ELF-1 (cell line): ENCODE data around the gene MARK3.

ENCODE experiments used
- DNase-seq: peaks from one replicate; pipeline ENCODE4 v3.0.0-alpha.2; 2016; ENCODE audit warnings: low read depth, low spot score

The MARK3 gene

GRCh38 chr14:103366741-103367140 lies 18.5 kb upstream of the MARK3 start:
- no peak for DNase-seq

GRCh38 chr14:103367995-103368394 lies 17.2 kb upstream of the MARK3 start:
- no peak for DNase-seq

GRCh38 chr14:103370087-103370486 lies 15.1 kb upstream of the MARK3 start:
- no peak for DNase-seq

GRCh38 chr14:103372017-103372416 lies 13.2 kb upstream of the MARK3 start:
- no peak for DNase-seq

GRCh38 chr14:103372552-103373304 lies 12.5 kb upstream of the MARK3 start:
- DNase-seq, result peak; percentile 40

- DNase-seq, result no peak
Observed at GRCh38 chr14:103374121-103374520, 11.1 kb upstream of the MARK3 start.

- DNase-seq, result no peak
Observed at GRCh38 chr14:103377522-103378037, 7.6 kb upstream of the MARK3 start.

- DNase-seq, result no peak
Observed at GRCh38 chr14:103378038-103378854, 7.0 kb upstream of the MARK3 start.

- no peak for DNase-seq
Observed at GRCh38 chr14:103380719-103381377, 4.4 kb upstream of the MARK3 start.

- peak; percentile 40 for DNase-seq
Observed at GRCh38 chr14:103382376-103382775, 2.8 kb upstream of the MARK3 start.

- DNase-seq, result no peak
Observed at GRCh38 chr14:103384450-103385151, 614 bp upstream of the MARK3 start.

- peak; percentile 42 for DNase-seq
Observed at GRCh38 chr14:103385929-103386712, 906 bp downstream of the MARK3 start.

GRCh38 chr14:103386713-103387329 lies 1.6 kb downstream of the MARK3 start:
- DNase-seq, result no peak

- DNase-seq, result no peak
Observed at GRCh38 chr14:103388664-103389063, 3.4 kb downstream of the MARK3 start.

- DNase-seq, result no peak
Observed at GRCh38 chr14:103390605-103391004, 5.4 kb downstream of the MARK3 start.

- DNase-seq, result peak; percentile 21
Observed at GRCh38 chr14:103391048-103391447, 5.8 kb downstream of the MARK3 start.

GRCh38 chr14:103392106-103392505 lies 6.9 kb downstream of the MARK3 start:
- DNase-seq, result no peak

GRCh38 chr14:103392572-103392971 lies 7.4 kb downstream of the MARK3 start:
- no peak for DNase-seq

GRCh38 chr14:103393070-103393469 lies 7.9 kb downstream of the MARK3 start:
- DNase-seq, result no peak
